K562 (cell line): ENCODE results near the gene AKAP10. TPM values are rescaled to one million over a fixed set of nuclear protein-coding genes. Genes with fewer than 3 reads are reported as not detected.
A peak's percentile ranks its signal among the peaks of the same experiment; 100 is the strongest.

Experiments
- ARID1B ChIP-seq: fragments of 450-650 bp; IDR thresholded peaks from 2 replicates; pipeline ENCODE4 v1.6.1; 2016; ENCODE audit warnings: antibody characterized with exemption, mild to moderate bottlenecking, inconsistent platforms
- ARNT ChIP-seq, 2 experiments: fragments of 450-650 bp; IDR thresholded peaks; 2 replicates each; pipeline ENCODE4 v1.6.1; 2016; ENCODE audit warnings: mild to moderate bottlenecking in 1 of 2
- DIDO1 ChIP-seq: fragments of 450-650 bp; IDR thresholded peaks from 2 replicates; pipeline ENCODE4 v1.6.1; 2016; ENCODE audit warnings: low read depth, missing biosample characterization, missing genetic modification characterization
- EP300 ChIP-seq: IDR thresholded peaks from 2 replicates; pipeline ENCODE4 v1.6.1; 2012; ENCODE audit warnings: low read length, improper control_type of control experiment
- ERF ChIP-seq: fragments of 450-650 bp; formaldehyde crosslinking; IDR thresholded peaks from 2 replicates; pipeline ENCODE4 v1.4.0; 2020; ENCODE audit warnings: mild to moderate bottlenecking, mixed read lengths
- FOXJ3 ChIP-seq: sonication (generic); formaldehyde crosslinking; IDR thresholded peaks from 2 replicates; pipeline ENCODE4 v1.4.0; 2020; ENCODE audit warnings: mild to moderate bottlenecking, missing genetic modification reagents
- FOXO4 ChIP-seq: fragments of 450-650 bp; formaldehyde crosslinking; IDR thresholded peaks from 2 replicates; pipeline ENCODE4 v1.4.0; 2020; ENCODE audit warnings: mild to moderate bottlenecking, moderate library complexity
- HDAC2 ChIP-seq: fragments of 450-650 bp; IDR thresholded peaks from 2 replicates; pipeline ENCODE4 v1.6.1; 2016; ENCODE audit warnings: mild to moderate bottlenecking
- HMBOX1 ChIP-seq: sonication (generic); IDR thresholded peaks from 2 replicates; pipeline ENCODE4 v1.6.1; 2016
- HNRNPLL ChIP-seq: fragments of 200-400 bp; formaldehyde crosslinking; IDR thresholded peaks from 2 replicates; pipeline ENCODE4 v1.6.1; 2017; ENCODE audit warnings: low read length, low read depth, mild to moderate bottlenecking; ENCODE audit not compliant: poor library complexity, severe bottlenecking
- KDM1A ChIP-seq, 2 experiments: fragments of 450-650 bp; IDR thresholded peaks; 2 replicates each; pipeline ENCODE4 v1.6.1; 2016; ENCODE audit warnings: mild to moderate bottlenecking in 2 of 2
- MCM7 ChIP-seq, 2 experiments: fragments of 450-650 bp; IDR thresholded peaks; 2 replicates each; pipeline ENCODE4 v1.6.1; 2016 to 2018
- NFATC3 ChIP-seq: fragments of 450-650 bp; IDR thresholded peaks from 2 replicates; pipeline ENCODE4 v1.6.1; 2017; ENCODE audit warnings: mild to moderate bottlenecking
- PML ChIP-seq: IDR thresholded peaks from 2 replicates; pipeline ENCODE4 v1.6.1; 2012; ENCODE audit warnings: low read length, inconsistent platforms
- POLR2AphosphoS5 ChIP-seq: IDR thresholded peaks from 2 replicates; pipeline ENCODE4 v1.6.1; 2011; ENCODE audit warnings: mild to moderate bottlenecking, low read depth, low read length, moderate library complexity; ENCODE audit not compliant: control insufficient read depth, insufficient read depth
- POLR3G ChIP-seq: IDR thresholded peaks from 2 replicates; pipeline ENCODE4 v1.6.1; 2011; ENCODE audit not compliant: insufficient read length, insufficient replicate concordance; ENCODE audit errors: extremely low read depth
- SP1 ChIP-seq: sonication (generic); formaldehyde crosslinking; IDR thresholded peaks from 2 replicates; pipeline ENCODE4 v1.8.1; 2022; ENCODE audit warnings: mild to moderate bottlenecking, missing genetic modification reagents
- STAT5A ChIP-seq: IDR thresholded peaks from 2 replicates; pipeline ENCODE4 v1.6.1; 2012; ENCODE audit warnings: low read length, inconsistent platforms, borderline replicate concordance
- TBL1XR1 ChIP-seq, 2 experiments: IDR thresholded peaks; 2 replicates each; pipeline ENCODE4 v1.6.1; 2012; ENCODE audit warnings: improper control_type of control experiment in 2 of 2, low read length in 2 of 2, mild to moderate bottlenecking in 1 of 2
- TRIM24 ChIP-seq, 2 experiments: fragments of 450-650 bp; IDR thresholded peaks; 2 replicates each; pipeline ENCODE4 v1.6.1; 2016
- ZC3H8 ChIP-seq: fragments of 450-650 bp; IDR thresholded peaks from 2 replicates; pipeline ENCODE4 v1.6.1; 2017
- ZNF830 ChIP-seq: fragments of 250-450 bp; sonication (Bioruptor Pico); IDR thresholded peaks from 2 replicates; pipeline ENCODE4 v1.5.0; 2021; ENCODE audit warnings: mild to moderate bottlenecking
- ZZZ3 ChIP-seq: fragments of 450-650 bp; IDR thresholded peaks from 2 replicates; pipeline ENCODE4 v1.6.1; 2016; ENCODE audit warnings: antibody characterized with exemption, mild to moderate bottlenecking, moderate library complexity
- polyA plus RNA-seq, 8 experiments: library from polyadenylated mRNA; depleted of rRNA in 4 of 8; stranded (reverse) in 5 of 8; unstranded in 3 of 8; fragments of >200 nt; fragmentation: Nextera tagmentation in 2 of 8; fragmentation: Illumina TruSeq in 1 of 8; extraction: Ambion mirVana in 2 of 8; extraction: Trizol in 1 of 8; gene quantifications; 2 replicates each; pipeline versions ENCODE4 v1.2.1 to v1.2.3, GENCODE V29; 2011 to 2014; ENCODE audit warnings: inconsistent platforms in 1 of 8, missing spikeins in 1 of 8
- total RNA-seq, 7 experiments: library from RNA; depleted of rRNA in 6 of 7; stranded (reverse); fragments of >200 nt in 6 of 7; fragmentation: Illumina TruSeq in 2 of 7; extraction: Trizol in 2 of 7; gene quantifications; 2 replicates each; pipeline versions ENCODE4 v1.2.1 to v1.2.3, GENCODE V29; 2011 to 2021; ENCODE audit warnings: low replicate concordance in 1 of 7
- TF ChIP-seq, protein P1 (sequence below): fragments of 450-650 bp; IDR thresholded peaks from 2 replicates; pipeline ENCODE4 v1.6.1; 2016
- TF ChIP-seq, protein P2 (sequence below): conservative IDR thresholded peaks from 2 replicates; pipeline ENCODE4 v1.6.1; 2011; ENCODE audit warnings: low read depth, mild to moderate bottlenecking, low read length; ENCODE audit not compliant: control insufficient read depth
- TF ChIP-seq, protein P3 (sequence below): sonication (generic); formaldehyde crosslinking; IDR thresholded peaks from 2 replicates; pipeline ENCODE4 v1.8.0; 2022; ENCODE audit warnings: missing genetic modification reagents, mild to moderate bottlenecking, borderline replicate concordance

Gene AKAP10
- total and polyA plus RNA-seq, 9 of the 15 experiments (the other 6 are each of a cell fraction or from before 2014, with no cell fraction given), result 4.0 to 20.3 (median 8.2) TPM

DNA sequence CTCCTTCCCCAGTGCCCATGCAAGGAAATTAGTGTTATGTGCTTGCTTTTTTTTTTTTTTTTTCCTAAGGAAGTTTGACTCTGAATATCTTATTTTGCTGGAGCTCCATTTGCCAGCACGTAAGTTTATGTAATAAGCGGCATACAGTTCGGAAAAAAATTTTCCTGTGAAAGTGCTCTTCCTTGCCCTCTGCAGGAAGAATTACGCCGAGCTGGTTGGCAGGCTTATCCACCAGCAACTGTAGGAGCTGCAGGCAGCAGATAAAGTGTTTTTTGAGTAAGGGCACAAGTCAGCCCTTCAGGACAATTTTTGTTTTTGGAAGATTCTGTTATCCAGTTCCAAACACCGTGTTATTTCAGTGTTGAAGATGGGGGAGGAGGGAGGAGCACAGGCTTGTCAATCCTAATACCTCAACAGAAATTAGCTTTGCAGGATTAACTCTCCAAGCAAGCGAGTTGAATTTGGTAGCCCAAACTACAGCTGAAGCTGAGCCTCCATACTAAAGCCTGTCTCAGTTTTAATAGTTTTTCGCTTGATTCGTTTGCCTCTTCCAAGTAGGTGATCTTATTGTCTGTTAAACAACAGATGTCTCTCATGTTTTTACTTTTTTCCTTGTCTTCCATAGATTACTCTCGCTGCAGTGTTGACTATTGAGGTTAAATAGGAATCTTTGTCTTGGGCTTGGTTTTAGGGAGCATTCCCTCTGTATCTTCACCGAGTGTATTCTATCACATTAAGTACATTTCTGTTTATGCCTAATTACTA is 32.7 kb upstream of the AKAP10 start (continued):
- peak; percentile 87 for TF ChIP-seq STAT5A
- TF ChIP-seq SP1 (CRISPR knock-in tag), result no peak
- TF ChIP-seq, protein P1, sequence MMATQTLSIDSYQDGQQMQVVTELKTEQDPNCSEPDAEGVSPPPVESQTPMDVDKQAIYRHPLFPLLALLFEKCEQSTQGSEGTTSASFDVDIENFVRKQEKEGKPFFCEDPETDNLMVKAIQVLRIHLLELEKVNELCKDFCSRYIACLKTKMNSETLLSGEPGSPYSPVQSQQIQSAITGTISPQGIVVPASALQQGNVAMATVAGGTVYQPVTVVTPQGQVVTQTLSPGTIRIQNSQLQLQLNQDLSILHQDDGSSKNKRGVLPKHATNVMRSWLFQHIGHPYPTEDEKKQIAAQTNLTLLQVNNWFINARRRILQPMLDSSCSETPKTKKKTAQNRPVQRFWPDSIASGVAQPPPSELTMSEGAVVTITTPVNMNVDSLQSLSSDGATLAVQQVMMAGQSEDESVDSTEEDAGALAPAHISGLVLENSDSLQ, result peak; percentile 86
- no peak for TF ChIP-seq ZNF830
- peak; percentile 92 for TF ChIP-seq PML
- peak; percentile 48 to 72; a peak in 1 of 4 replicates for TF ChIP-seq ARNT (IDR thresholded peaks at IDR 0.05)
- TF ChIP-seq, protein P2, sequence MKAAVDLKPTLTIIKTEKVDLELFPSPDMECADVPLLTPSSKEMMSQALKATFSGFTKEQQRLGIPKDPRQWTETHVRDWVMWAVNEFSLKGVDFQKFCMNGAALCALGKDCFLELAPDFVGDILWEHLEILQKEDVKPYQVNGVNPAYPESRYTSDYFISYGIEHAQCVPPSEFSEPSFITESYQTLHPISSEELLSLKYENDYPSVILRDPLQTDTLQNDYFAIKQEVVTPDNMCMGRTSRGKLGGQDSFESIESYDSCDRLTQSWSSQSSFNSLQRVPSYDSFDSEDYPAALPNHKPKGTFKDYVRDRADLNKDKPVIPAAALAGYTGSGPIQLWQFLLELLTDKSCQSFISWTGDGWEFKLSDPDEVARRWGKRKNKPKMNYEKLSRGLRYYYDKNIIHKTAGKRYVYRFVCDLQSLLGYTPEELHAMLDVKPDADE, result 0 out of 2 replicates have a peak, but pooled peaks have one; percentile 50
- peak; percentile 87 for TF ChIP-seq EP300
- TF ChIP-seq HNRNPLL, result peak; percentile 41
- TF ChIP-seq POLR2AphosphoS5, result peak; percentile 95
- peak; percentile 60; the same call in 1 of the 2 replicates for TF ChIP-seq NFATC3
- no peak for TF ChIP-seq FOXJ3 (CRISPR knock-in tag)
- peak; percentile 95 for TF ChIP-seq ARID1B
- TF ChIP-seq HDAC2, result peak; percentile 23; the same call in 1 of the 2 replicates
- TF ChIP-seq ZC3H8, result no peak
- peak; percentile 85 to 86 for TF ChIP-seq TRIM24 (IDR thresholded peaks at IDR 0.05)
- no peak for TF ChIP-seq ERF (CRISPR knock-in tag)
- TF ChIP-seq HMBOX1, result peak; percentile 69
- no peak for TF ChIP-seq FOXO4 (CRISPR knock-in tag)
- no peak for TF ChIP-seq ZZZ3
- peak; percentile 62 to 79 for TF ChIP-seq KDM1A (IDR thresholded peaks at IDR 0.05)
- TF ChIP-seq, protein P3, sequence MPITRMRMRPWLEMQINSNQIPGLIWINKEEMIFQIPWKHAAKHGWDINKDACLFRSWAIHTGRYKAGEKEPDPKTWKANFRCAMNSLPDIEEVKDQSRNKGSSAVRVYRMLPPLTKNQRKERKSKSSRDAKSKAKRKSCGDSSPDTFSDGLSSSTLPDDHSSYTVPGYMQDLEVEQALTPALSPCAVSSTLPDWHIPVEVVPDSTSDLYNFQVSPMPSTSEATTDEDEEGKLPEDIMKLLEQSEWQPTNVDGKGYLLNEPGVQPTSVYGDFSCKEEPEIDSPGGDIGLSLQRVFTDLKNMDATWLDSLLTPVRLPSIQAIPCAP (CRISPR knock-in tag), result no peak
- no peak for TF ChIP-seq DIDO1 (tag)
- TF ChIP-seq POLR3G, result no peak
- TF ChIP-seq TBL1XR1 (IDR thresholded peaks at IDR 0.05; ENCODE audit: low read length in 2 of 2), result peak; percentile 53
- no peak for TF ChIP-seq MCM7 (IDR thresholded peaks at IDR 0.05)
